B cell (primary cell): ENCODE results near the gene ELAVL2. TPM values are rescaled to one million over a fixed set of nuclear protein-coding genes. Genes with fewer than 3 reads are reported as not detected.

Experiments used
- ATAC-seq: fragments of 200-7000 bp; cut with Tn5 transposase; one replicate; pipeline ENCODE4 v1.10.0; 2021; ENCODE audit warnings: low read depth, mild to moderate bottlenecking, moderate number of reproducible peaks, moderate library complexity
- CTCF ChIA-PET: fragments of 350-600 bp; sonication (Branson Sonifier 250); formaldehyde crosslinking; loops from one replicate; lab custom pipeline; 2021; ENCODE audit warnings: antibody characterized with exemption, inconsistent platforms; lab: Charles Lee
- POLR2A ChIA-PET: fragments of 350-600 bp; sonication (Branson Sonifier 250); formaldehyde crosslinking; loops from one replicate; lab custom pipeline; 2021; ENCODE audit warnings: antibody characterized with exemption; lab: Charles Lee
- DNase-seq: peaks from one replicate; pipeline ENCODE4 v3.0.0; 2013
- H2AFZ ChIP-seq: 2 replicates; pipeline ENCODE4 v1.6.1; 2012; ENCODE audit warnings: mild to moderate bottlenecking, low read depth, low read length; ENCODE audit not compliant: insufficient read depth, poor library complexity, severe bottlenecking
- H3K27ac ChIP-seq, 2 donors: 1 replicate in 1 of 2; 2 replicates in 1 of 2; pipeline ENCODE4 v1.5.1; 2012 to 2013; ENCODE audit warnings: low read length in 2 of 2, mild to moderate bottlenecking in 2 of 2, moderate library complexity in 1 of 2
- H3K27me3 ChIP-seq, 4 experiments: fragments of 200-600 bp in 1 of 4; sonication (generic) in 1 of 4; replicated peaks in 1 of 4; 1 replicate in 2 of 4; 2 replicates in 2 of 4; pipeline versions ENCODE4 v1.6.1 to v1.7.0; 2013 to 2016; ENCODE audit warnings: low read length in 3 of 4, mild to moderate bottlenecking in 2 of 4, mixed read lengths in 1 of 4, moderate library complexity in 1 of 4; ENCODE audit not compliant: insufficient read depth in 4 of 4, control insufficient read depth in 3 of 4; ENCODE audit errors: control extremely low read depth in 1 of 4
- H3K36me3 ChIP-seq, 2 experiments: replicated peaks in 1 of 2; 1 replicate in 1 of 2; 2 replicates in 1 of 2; pipeline versions ENCODE4 v1.6.1 to v1.7.1; 2013; ENCODE audit warnings: low read length in 1 of 2; ENCODE audit not compliant: insufficient read depth in 2 of 2, control insufficient read depth in 1 of 2; ENCODE audit errors: control extremely low read depth in 1 of 2, extremely low read depth in 1 of 2
- H3K4me1 ChIP-seq, 2 donors: fragments of 200-600 bp in 1 of 2; sonication (generic) in 1 of 2; 1 replicate in 1 of 2; 2 replicates in 1 of 2; pipeline versions ENCODE4 v1.5.1 to v1.6.1; 2013 to 2017; ENCODE audit warnings: low read length in 2 of 2; ENCODE audit not compliant: control insufficient read depth in 2 of 2, insufficient read depth in 2 of 2
- H3K4me2 ChIP-seq: replicated peaks from 2 replicates; pipeline ENCODE3; 2012; ENCODE audit warnings: mild to moderate bottlenecking, low read depth, low read length; ENCODE audit not compliant: poor library complexity, severe bottlenecking
- H3K4me3 ChIP-seq, 5 experiments: fragments of 200-600 bp in 1 of 5; sonication (generic) in 1 of 5; 1 replicate in 3 of 5; 2 replicates in 2 of 5; pipeline versions ENCODE4 v1.5.1 to v1.7.0; 2011 to 2016; ENCODE audit warnings: low read length in 4 of 5, mild to moderate bottlenecking in 4 of 5, low read depth in 2 of 5, control low read depth in 1 of 5, moderate library complexity in 1 of 5; ENCODE audit not compliant: insufficient read depth in 1 of 5; ENCODE audit errors: control extremely low read depth in 1 of 5, extremely low read depth in 1 of 5
- H3K79me2 ChIP-seq: fragments of 200-600 bp; sonication (generic); one replicate; pipeline ENCODE4 v1.6.0; 2016; ENCODE audit warnings: low read length; ENCODE audit not compliant: control insufficient read depth, insufficient read depth
- H3K9ac ChIP-seq: fragments of 200-600 bp; sonication (generic); 2 replicates; pipeline ENCODE4 v1.6.1; 2017; ENCODE audit warnings: mild to moderate bottlenecking, low read length, moderate library complexity
- H3K9me3 ChIP-seq, 3 donors: one replicate each; pipeline versions ENCODE4 v1.6.1 to v1.7.1; 2013; ENCODE audit warnings: low read length in 2 of 3; ENCODE audit not compliant: control insufficient read depth in 2 of 3, insufficient read depth in 1 of 3; ENCODE audit errors: control extremely low read depth in 1 of 3
- H4K20me1 ChIP-seq: 2 replicates; pipeline ENCODE4 v1.6.0; 2012; ENCODE audit warnings: mild to moderate bottlenecking, low read length; ENCODE audit not compliant: insufficient read depth, control insufficient read depth, poor library complexity, severe bottlenecking
- H3K27ac Mint-ChIP-seq: one replicate; pipeline ENCODE4 v1.8.0; 2021; ENCODE audit warnings: mixed read lengths
- H3K27me3 Mint-ChIP-seq: one replicate; pipeline ENCODE4 v1.8.0; 2021; ENCODE audit warnings: mixed read lengths
- H3K4me1 Mint-ChIP-seq: one replicate; pipeline ENCODE4 v1.8.0; 2021; ENCODE audit warnings: mixed read lengths
- H3K4me3 Mint-ChIP-seq: one replicate; pipeline ENCODE4 v1.8.0; 2021; ENCODE audit warnings: mixed read lengths
- H3K9me3 Mint-ChIP-seq: one replicate; pipeline ENCODE4 v1.8.0; 2022; ENCODE audit warnings: mixed read lengths; ENCODE audit not compliant: insufficient read depth
- CTCF ChIP-seq: fragments of 200-600 bp; IDR thresholded peaks from one replicate; pipeline ENCODE4 v1.8.0; 2022; ENCODE audit warnings: antibody characterized with exemption, mild to moderate bottlenecking
- EZH2 ChIP-seq: IDR thresholded peaks from 2 replicates; pipeline ENCODE4 v1.6.1; 2012; ENCODE audit warnings: borderline replicate concordance, low read depth, mild to moderate bottlenecking, moderate library complexity, low read length; ENCODE audit not compliant: insufficient read depth, poor library complexity, severe bottlenecking
- WGBS: methylation state at CpG from one replicate; pipeline ENCODE4 v1.1.5; 2013; ENCODE audit warnings: missing lambda C conversion rate; ENCODE audit not compliant: insufficient coverage; 5-methylcytosine and 5-hydroxymethylcytosine counted together
- intact Hi-C: fragments of 100-400 bp; cut with micrococcal nuclease; formaldehyde crosslinking; loops from one replicate; pipeline ENCODE4 v1.10.0; 2022
- polyA plus RNA-seq: library from polyadenylated mRNA; depleted of rRNA; stranded (reverse); fragments of >200 nt; gene quantifications from 2 replicates; pipeline ENCODE4 v1.2.3, GENCODE V29; 2012
- total RNA-seq, 2 donors: library from RNA; stranded (reverse); fragments of 120-200 nt in 1 of 2; gene quantifications; 1 replicate in 1 of 2; 2 replicates in 1 of 2; pipeline versions ENCODE4 v1.2.3 to v1.2.4, GENCODE V29; 2013 to 2022

The ELAVL2 gene
- total and polyA plus RNA-seq, 2 donors (not counting 1 experiment from before 2014, with no cell fraction given), result not detected

DNA sequence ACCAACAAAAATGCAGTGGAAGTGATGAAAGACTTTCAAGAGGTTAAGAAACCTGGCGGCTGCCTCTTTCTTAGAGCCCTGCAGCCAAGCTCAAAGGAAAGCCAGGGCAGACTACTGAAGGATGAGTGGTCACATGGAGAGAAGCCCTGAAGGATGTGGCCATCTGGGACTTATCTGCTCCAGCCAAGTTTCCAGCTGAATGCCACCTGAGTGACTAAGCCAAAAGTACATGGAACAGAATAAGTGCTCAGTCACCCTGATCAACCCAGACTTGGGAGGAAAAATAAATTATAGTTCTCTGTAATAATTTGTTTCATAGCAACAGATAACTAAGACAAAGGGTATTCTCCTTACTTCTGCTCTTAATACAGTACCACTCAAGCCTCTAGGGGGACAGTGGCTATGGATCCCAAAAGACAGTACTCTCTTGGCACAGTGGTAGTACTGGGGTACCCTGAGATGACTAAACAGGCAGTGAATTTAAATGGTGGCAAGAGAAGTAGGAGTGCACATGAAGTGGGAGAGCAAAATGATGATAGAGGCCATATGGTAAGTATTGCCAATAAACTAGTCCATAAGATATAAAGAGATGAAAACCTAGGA, 182.3 kb downstream of the ELAVL2 start:
- no peak for TF ChIP-seq EZH2
- TF ChIP-seq CTCF, result no peak
- intact Hi-C loops, result no loop called here
- Mint-ChIP-seq H3K27me3 (no peaks in the 10 kb centered on the region), H3K4me1 (no peaks in the 10 kb centered on the region), H3K27ac (no peak overlapping the region), H3K4me3 (no peak overlapping the region), H3K9me3 (peaks cover 2% of the 10 kb centered on the region)
- Histone ChIP-seq H3K27me3 (no peaks in the 10 kb centered on the region), H3K79me2 (no peaks in the 10 kb centered on the region), H3K36me3 (no peaks in the 10 kb centered on the region), H4K20me1 (no peaks in the 10 kb centered on the region), H3K4me2 (no peak overlapping the region), H3K4me3 (no peak overlapping the region), H2AFZ (no peak overlapping the region), H3K4me1 (no peaks in the 10 kb centered on the region), H3K9me3 (no peaks in the 10 kb centered on the region), H3K9ac (no peak overlapping the region), H3K27ac (no peak overlapping the region)
- DNase-seq (no peak), ATAC-seq (no peak)
- CTCF ChIA-PET, result no interaction called here
- POLR2A ChIA-PET, result no interaction called here
- 100% methylated on average over 1 of the region's 1 CpG for WGBS
